Calu3 (cell line): ENCODE results near the gene MPND. TPM values are rescaled to one million over a fixed set of nuclear protein-coding genes. Genes with fewer than 3 reads are reported as not detected.

Source experiments
- BruUV-seq: library from RNA; stranded (reverse); fragments of 400-500 nt; replicated peaks from 2 replicates; lab custom pipeline; 2021; lab: Mats Ljungman, UMichigan
- CTCF ChIA-PET: fragments of 300-600 bp; sonication (Branson Sonifier 250); formaldehyde crosslinking; loops from one replicate; lab custom pipeline; 2022; ENCODE audit warnings: antibody characterized with exemption; lab: Charles Lee
- DNase-seq: peaks from one replicate; pipeline ENCODE4 v3.0.0; 2022
- H3K27ac Mint-ChIP-seq: one replicate; pipeline ENCODE4 v1.8.0; 2022; ENCODE audit warnings: mixed read lengths; ENCODE audit not compliant: unreplicated experiment
- H3K27me3 Mint-ChIP-seq: one replicate; pipeline ENCODE4 v1.8.0; 2022; ENCODE audit warnings: mixed read lengths; ENCODE audit not compliant: unreplicated experiment
- H3K36me3 Mint-ChIP-seq: one replicate; pipeline ENCODE4 v1.8.0; 2022; ENCODE audit warnings: mild to moderate bottlenecking, moderate library complexity, mixed read lengths; ENCODE audit not compliant: insufficient read depth, unreplicated experiment
- H3K4me1 Mint-ChIP-seq: one replicate; pipeline ENCODE4 v1.8.0; 2022; ENCODE audit warnings: mild to moderate bottlenecking, low read depth, mixed read lengths; ENCODE audit not compliant: unreplicated experiment
- H3K4me3 Mint-ChIP-seq: one replicate; pipeline ENCODE4 v1.8.0; 2022; ENCODE audit warnings: mild to moderate bottlenecking, low read depth, moderate library complexity, mixed read lengths; ENCODE audit not compliant: unreplicated experiment
- H3K9me3 Mint-ChIP-seq: one replicate; pipeline ENCODE4 v1.8.0; 2022; ENCODE audit warnings: low read depth, mixed read lengths; ENCODE audit not compliant: unreplicated experiment
- intact Hi-C: fragments of 100-400 bp; cut with micrococcal nuclease; formaldehyde crosslinking; loops from one replicate; pipeline ENCODE4 v1.10.0; 2022; ENCODE audit not compliant: unreplicated experiment
- total RNA-seq: library from RNA; stranded (reverse); gene quantifications from 2 replicates; pipeline ENCODE4 v1.2.3, GENCODE V29; 2022
- TF ChIP-seq, protein P1 (sequence below): fragments of 200-600 bp; IDR thresholded peaks from one replicate; pipeline ENCODE4 v1.8.0; 2022; ENCODE audit warnings: antibody characterized with exemption; ENCODE audit not compliant: unreplicated experiment

Gene MPND
- total RNA-seq, 1 experiment from 2014 or later, result 21.1 TPM

GRCh38 chr19:4379383-4380253, 36.3 kb downstream of the MPND start:
- intact Hi-C loops, result no loop called here
- CTCF ChIA-PET, result interaction anchor here (0.7 kb wide), 1 partner anchor 27 kb away, joined by 3 read pairs; no protein-coding TSS in a partner anchor
- peaks cover 39% of the 10 kb centered on the region for H3K4me1 Mint-ChIP-seq
- H3K9me3 Mint-ChIP-seq, result no peaks in the 10 kb centered on the region
- H3K4me3 Mint-ChIP-seq, result peak overlapping the region; percentile 62
- H3K36me3 Mint-ChIP-seq, result peaks cover 24% of the 10 kb centered on the region
- TF ChIP-seq, protein P1, sequence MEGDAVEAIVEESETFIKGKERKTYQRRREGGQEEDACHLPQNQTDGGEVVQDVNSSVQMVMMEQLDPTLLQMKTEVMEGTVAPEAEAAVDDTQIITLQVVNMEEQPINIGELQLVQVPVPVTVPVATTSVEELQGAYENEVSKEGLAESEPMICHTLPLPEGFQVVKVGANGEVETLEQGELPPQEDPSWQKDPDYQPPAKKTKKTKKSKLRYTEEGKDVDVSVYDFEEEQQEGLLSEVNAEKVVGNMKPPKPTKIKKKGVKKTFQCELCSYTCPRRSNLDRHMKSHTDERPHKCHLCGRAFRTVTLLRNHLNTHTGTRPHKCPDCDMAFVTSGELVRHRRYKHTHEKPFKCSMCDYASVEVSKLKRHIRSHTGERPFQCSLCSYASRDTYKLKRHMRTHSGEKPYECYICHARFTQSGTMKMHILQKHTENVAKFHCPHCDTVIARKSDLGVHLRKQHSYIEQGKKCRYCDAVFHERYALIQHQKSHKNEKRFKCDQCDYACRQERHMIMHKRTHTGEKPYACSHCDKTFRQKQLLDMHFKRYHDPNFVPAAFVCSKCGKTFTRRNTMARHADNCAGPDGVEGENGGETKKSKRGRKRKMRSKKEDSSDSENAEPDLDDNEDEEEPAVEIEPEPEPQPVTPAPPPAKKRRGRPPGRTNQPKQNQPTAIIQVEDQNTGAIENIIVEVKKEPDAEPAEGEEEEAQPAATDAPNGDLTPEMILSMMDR, result no peak
- H3K27me3 Mint-ChIP-seq, result no peaks in the 10 kb centered on the region
- H3K27ac Mint-ChIP-seq, result peak overlapping the region; percentile 83
- no TSS peak for BruUV-seq
- DNase-seq, result peak; percentile 66

DNA sequence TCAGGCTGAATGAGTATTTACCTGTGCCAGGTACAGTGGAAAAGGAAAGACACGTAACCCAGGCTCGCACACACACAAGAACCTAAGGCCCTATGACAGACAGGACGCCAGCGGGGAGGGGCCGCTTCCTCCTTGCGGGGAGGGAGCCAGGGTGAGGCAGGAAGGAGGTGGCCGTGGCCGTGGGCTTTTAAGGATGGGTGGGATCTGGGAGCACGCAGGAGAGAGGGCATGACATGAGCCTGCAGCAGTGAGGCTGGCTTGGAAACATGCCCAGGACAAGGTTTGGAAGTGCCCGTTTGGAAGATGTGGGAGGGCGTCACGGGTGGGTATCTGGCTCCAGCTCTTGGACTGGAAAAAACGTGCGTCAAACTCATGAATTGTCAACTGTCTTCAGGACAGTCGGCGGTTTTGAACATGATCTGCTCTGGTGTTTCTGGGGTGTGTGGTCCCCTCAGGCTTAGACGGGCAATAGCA, 36.9 kb downstream of the MPND start:
- Mint-ChIP-seq H3K9me3 (no peaks in the 10 kb centered on the region), H3K36me3 (peaks cover 22% of the 10 kb centered on the region), H3K27ac (no peak overlapping the region), H3K4me1 (peaks cover 36% of the 10 kb centered on the region), H3K4me3 (no peak overlapping the region), H3K27me3 (no peaks in the 10 kb centered on the region)
- CTCF ChIA-PET, result no interaction called here
- TF ChIP-seq, protein P1, result no peak
- intact Hi-C loops, result no loop called here
- no peak for DNase-seq
- BruUV-seq, result no TSS peak

DNA sequence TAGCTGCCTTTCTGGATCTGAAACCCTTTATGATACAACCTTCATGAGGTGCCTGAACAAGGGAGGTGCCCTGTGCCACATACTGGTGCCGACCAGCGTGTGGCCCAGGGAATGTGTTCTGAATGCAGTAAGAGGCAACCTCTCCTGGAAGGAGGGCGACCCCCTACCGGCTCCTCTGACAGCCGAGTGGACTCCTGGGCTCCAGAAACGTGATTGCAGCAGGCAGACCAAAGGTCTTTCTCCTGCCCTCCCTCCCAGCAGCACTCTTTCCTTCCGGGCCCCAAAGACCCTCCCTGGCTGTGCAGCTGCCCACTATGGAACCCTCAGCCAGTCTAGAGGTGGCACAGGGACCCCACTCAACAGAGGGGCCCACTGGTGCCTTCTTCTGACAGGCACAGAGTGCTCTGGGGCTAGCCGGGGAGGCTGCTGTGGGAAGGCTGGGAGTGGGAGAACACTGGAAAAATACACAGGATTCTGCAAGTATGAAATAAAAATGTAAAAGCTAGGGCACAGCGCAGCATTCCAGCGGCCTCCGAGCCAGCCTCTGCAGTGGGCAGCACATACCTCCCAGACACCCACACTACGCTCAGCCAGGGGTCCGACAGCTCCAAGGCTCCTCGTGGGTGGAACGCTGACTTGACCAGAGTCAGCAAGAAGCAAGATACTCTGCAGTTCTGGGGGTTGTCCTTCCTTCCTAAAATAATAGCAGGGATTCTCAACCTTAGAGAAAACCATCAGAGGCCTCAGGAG, 42.1 kb downstream of the MPND start:
- Mint-ChIP-seq H3K27me3 (no peaks in the 10 kb centered on the region), H3K27ac (no peak overlapping the region), H3K4me1 (peaks cover 20% of the 10 kb centered on the region), H3K4me3 (no peak overlapping the region), H3K36me3 (peaks cover 4% of the 10 kb centered on the region), H3K9me3 (no peaks in the 10 kb centered on the region)
- CTCF ChIA-PET, result no interaction called here
- BruUV-seq, result no TSS peak
- intact Hi-C loops, result no loop called here
- DNase-seq, result no peak
- TF ChIP-seq, protein P1, result no peak

GRCh38 chr19:4386041-4386782, 42.9 kb downstream of the MPND start:
- BruUV-seq, result no TSS peak
- intact Hi-C loops, result no loop called here
- Mint-ChIP-seq H3K36me3 (peaks cover 4% of the 10 kb centered on the region), H3K27ac (no peak overlapping the region), H3K27me3 (no peaks in the 10 kb centered on the region), H3K9me3 (no peaks in the 10 kb centered on the region), H3K4me1 (peaks cover 22% of the 10 kb centered on the region), H3K4me3 (no peak overlapping the region)
- TF ChIP-seq, protein P1, result no peak
- DNase-seq, result no peak
- CTCF ChIA-PET, result no interaction called here
